ENCODE data around the gene AP2A1.

Gene AP2A1

GRCh38 chr19:49832556-49832955, 65.8 kb downstream of the AP2A1 start:
- Histone ChIP-seq H3K9me3 (ENCODE audit: insufficient read depth, low read length) (no peaks in the 10 kb centered on the region), H3K4me3 (ENCODE audit: insufficient read length, low read depth) (no peak overlapping the region), H3K4me1 (ENCODE audit: insufficient read depth, insufficient read length) (peaks cover 4% of the 10 kb centered on the region), H3K9ac (ENCODE audit: insufficient read length, low read depth) (no peak overlapping the region), H3K36me3 (ENCODE audit: insufficient read depth, insufficient read length, low read length) (peaks cover 81% of the 10 kb centered on the region), H3K27me3 (ENCODE audit: insufficient read depth, insufficient read length) (no peaks in the 10 kb centered on the region)
- no peak for TF ChIP-seq YY1 (IDR thresholded peaks at IDR 0.05; ENCODE audit: insufficient read depth, insufficient read length)
- TF ChIP-seq ZNF274 (IDR thresholded peaks at IDR 0.05; ENCODE audit: low read depth, low read length), result no peak
- TF ChIP-seq SUZ12 (IDR thresholded peaks at IDR 0.05; ENCODE audit: extremely low read depth, insufficient read depth, insufficient read length), result no peak
- no peak for DNase-seq (ENCODE audit: low read depth, low spot score)

- Histone ChIP-seq H3K27me3 (ENCODE audit: insufficient read depth, insufficient read length) (no peaks in the 10 kb centered on the region), H3K36me3 (ENCODE audit: insufficient read depth, insufficient read length, low read length) (peaks cover 87% of the 10 kb centered on the region), H3K9ac (ENCODE audit: insufficient read length, low read depth) (no peak overlapping the region), H3K9me3 (ENCODE audit: insufficient read depth, low read length) (no peaks in the 10 kb centered on the region), H3K4me1 (ENCODE audit: insufficient read depth, insufficient read length) (peaks cover 4% of the 10 kb centered on the region), H3K4me3 (ENCODE audit: insufficient read length, low read depth) (no peak overlapping the region)
- TF ChIP-seq SUZ12 (IDR thresholded peaks at IDR 0.05; ENCODE audit: extremely low read depth, insufficient read depth, insufficient read length), result no peak
- TF ChIP-seq YY1 (IDR thresholded peaks at IDR 0.05; ENCODE audit: insufficient read depth, insufficient read length), result no peak
- TF ChIP-seq ZNF274 (IDR thresholded peaks at IDR 0.05; ENCODE audit: low read depth, low read length), result no peak
- no peak for DNase-seq (ENCODE audit: low read depth, low spot score)
These were observed 66.8 kb downstream of the AP2A1 start for GRCh38 chr19:49833599-49833998.

GRCh38 chr19:49835562-49835961, 68.8 kb downstream of the AP2A1 start:
- Histone ChIP-seq H3K4me3 (ENCODE audit: insufficient read length, low read depth) (no peak overlapping the region), H3K27me3 (ENCODE audit: insufficient read depth, insufficient read length) (no peaks in the 10 kb centered on the region), H3K4me1 (ENCODE audit: insufficient read depth, insufficient read length) (peaks cover 4% of the 10 kb centered on the region), H3K9me3 (ENCODE audit: insufficient read depth, low read length) (no peaks in the 10 kb centered on the region), H3K36me3 (ENCODE audit: insufficient read depth, insufficient read length, low read length) (peaks cover 89% of the 10 kb centered on the region), H3K9ac (ENCODE audit: insufficient read length, low read depth) (no peak overlapping the region)
- TF ChIP-seq SUZ12 (IDR thresholded peaks at IDR 0.05; ENCODE audit: extremely low read depth, insufficient read depth, insufficient read length), result no peak
- DNase-seq (ENCODE audit: low read depth, low spot score), result no peak

- Histone ChIP-seq H3K9me3 (ENCODE audit: insufficient read depth, low read length) (no peaks in the 10 kb centered on the region), H3K4me3 (ENCODE audit: insufficient read length, low read depth) (no peak overlapping the region), H3K4me1 (ENCODE audit: insufficient read depth, insufficient read length) (peaks cover 4% of the 10 kb centered on the region), H3K36me3 (ENCODE audit: insufficient read depth, insufficient read length, low read length) (peaks cover 87% of the 10 kb centered on the region), H3K9ac (ENCODE audit: insufficient read length, low read depth) (no peak overlapping the region), H3K27me3 (ENCODE audit: insufficient read depth, insufficient read length) (no peaks in the 10 kb centered on the region)
- no peak for DNase-seq (ENCODE audit: low read depth, low spot score)
- TF ChIP-seq YY1 (IDR thresholded peaks at IDR 0.05; ENCODE audit: insufficient read depth, insufficient read length), result no peak
- TF ChIP-seq SUZ12 (IDR thresholded peaks at IDR 0.05; ENCODE audit: extremely low read depth, insufficient read depth, insufficient read length), result no peak
- no peak for TF ChIP-seq ZNF274 (IDR thresholded peaks at IDR 0.05; ENCODE audit: low read depth, low read length)
These were observed 69.6 kb downstream of the AP2A1 start for GRCh38 chr19:49836176-49837008.

- Histone ChIP-seq H3K9ac (ENCODE audit: insufficient read length, low read depth) (no peak overlapping the region), H3K9me3 (ENCODE audit: insufficient read depth, low read length) (no peaks in the 10 kb centered on the region), H3K4me1 (ENCODE audit: insufficient read depth, insufficient read length) (peaks cover 4% of the 10 kb centered on the region), H3K36me3 (ENCODE audit: insufficient read depth, insufficient read length, low read length) (peaks cover 85% of the 10 kb centered on the region), H3K4me3 (ENCODE audit: insufficient read length, low read depth) (no peak overlapping the region), H3K27me3 (ENCODE audit: insufficient read depth, insufficient read length) (no peaks in the 10 kb centered on the region)
- no peak for DNase-seq (ENCODE audit: low read depth, low spot score)
- no peak for TF ChIP-seq SUZ12 (IDR thresholded peaks at IDR 0.05; ENCODE audit: extremely low read depth, insufficient read depth, insufficient read length)
- no peak for TF ChIP-seq YY1 (IDR thresholded peaks at IDR 0.05; ENCODE audit: insufficient read depth, insufficient read length)
- TF ChIP-seq ZNF274 (IDR thresholded peaks at IDR 0.05; ENCODE audit: low read depth, low read length), result no peak
These were observed 70.2 kb downstream of the AP2A1 start for GRCh38 chr19:49837009-49837310.

GRCh38 chr19:49837425-49837824, 70.6 kb downstream of the AP2A1 start:
- no peaks in the 10 kb centered on the region for H3K27me3 ChIP-seq (ENCODE audit: insufficient read depth, insufficient read length)
- H3K4me3 ChIP-seq (ENCODE audit: insufficient read length, low read depth), result no peak overlapping the region
- no peaks in the 10 kb centered on the region for H3K9me3 ChIP-seq (ENCODE audit: insufficient read depth, low read length)
- H3K36me3 ChIP-seq (ENCODE audit: insufficient read depth, insufficient read length, low read length), result peaks cover 83% of the 10 kb centered on the region
- no peak for DNase-seq (ENCODE audit: low read depth, low spot score)
- no peak overlapping the region for H3K9ac ChIP-seq (ENCODE audit: insufficient read length, low read depth)
- peaks cover 4% of the 10 kb centered on the region for H3K4me1 ChIP-seq (ENCODE audit: insufficient read depth, insufficient read length)
- no peak for TF ChIP-seq SUZ12 (IDR thresholded peaks at IDR 0.05; ENCODE audit: extremely low read depth, insufficient read depth, insufficient read length)
- no peak for TF ChIP-seq ZNF274 (IDR thresholded peaks at IDR 0.05; ENCODE audit: low read depth, low read length)
- TF ChIP-seq YY1 (IDR thresholded peaks at IDR 0.05; ENCODE audit: insufficient read depth, insufficient read length), result no peak

GRCh38 chr19:49838885-49839588, 72.2 kb downstream of the AP2A1 start:
- Histone ChIP-seq H3K4me3 (ENCODE audit: insufficient read length, low read depth) (no peak overlapping the region), H3K9me3 (ENCODE audit: insufficient read depth, low read length) (no peaks in the 10 kb centered on the region), H3K36me3 (ENCODE audit: insufficient read depth, insufficient read length, low read length) (peaks cover 68% of the 10 kb centered on the region), H3K27me3 (ENCODE audit: insufficient read depth, insufficient read length) (no peaks in the 10 kb centered on the region), H3K9ac (ENCODE audit: insufficient read length, low read depth) (no peak overlapping the region), H3K4me1 (ENCODE audit: insufficient read depth, insufficient read length) (peaks cover 4% of the 10 kb centered on the region)
- TF ChIP-seq SUZ12 (IDR thresholded peaks at IDR 0.05; ENCODE audit: extremely low read depth, insufficient read depth, insufficient read length) (no peak), ZNF274 (IDR thresholded peaks at IDR 0.05; ENCODE audit: low read depth, low read length) (no peak)
- DNase-seq (ENCODE audit: low read depth, low spot score), result no peak
